GM08714 (cell line): Measurements from ENCODE around the gene RING1.

Experiments
- H3K4me3 ChIP-seq: fragments of 200-500 bp; sonication (Bioruptor generic); 2 replicates; pipeline ENCODE4 v1.5.1; 2014; ENCODE audit warnings: mild to moderate bottlenecking, low read length, inconsistent platforms
- ZNF274 ChIP-seq: IDR thresholded peaks from 2 replicates; pipeline ENCODE4 v1.6.1; 2012; ENCODE audit warnings: mild to moderate bottlenecking, low read depth, low read length

The RING1 gene

DNA sequence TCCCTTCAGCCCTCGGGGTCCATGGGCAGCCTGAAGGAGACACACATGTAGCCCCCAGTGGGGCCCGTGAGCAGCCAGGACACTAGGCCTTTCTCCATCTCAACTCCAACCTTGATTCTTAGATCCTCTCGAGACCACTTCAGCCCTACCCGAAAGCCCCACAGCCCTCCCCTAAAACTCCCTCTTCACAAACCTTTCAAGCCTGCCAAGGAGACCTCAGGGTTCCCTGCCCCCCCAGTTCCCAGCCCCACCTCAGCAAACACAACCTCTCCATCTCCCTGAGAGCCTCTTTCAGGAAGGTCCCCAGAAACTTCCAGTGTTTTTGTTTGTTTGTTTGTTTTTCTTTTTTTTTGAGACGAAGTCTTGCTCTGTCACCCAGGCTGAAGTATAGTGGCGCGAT is 27.2 kb upstream of the RING1 start:
- H3K4me3 ChIP-seq: no peak overlapping the region
- TF ChIP-seq ZNF274: no peak

DNA sequence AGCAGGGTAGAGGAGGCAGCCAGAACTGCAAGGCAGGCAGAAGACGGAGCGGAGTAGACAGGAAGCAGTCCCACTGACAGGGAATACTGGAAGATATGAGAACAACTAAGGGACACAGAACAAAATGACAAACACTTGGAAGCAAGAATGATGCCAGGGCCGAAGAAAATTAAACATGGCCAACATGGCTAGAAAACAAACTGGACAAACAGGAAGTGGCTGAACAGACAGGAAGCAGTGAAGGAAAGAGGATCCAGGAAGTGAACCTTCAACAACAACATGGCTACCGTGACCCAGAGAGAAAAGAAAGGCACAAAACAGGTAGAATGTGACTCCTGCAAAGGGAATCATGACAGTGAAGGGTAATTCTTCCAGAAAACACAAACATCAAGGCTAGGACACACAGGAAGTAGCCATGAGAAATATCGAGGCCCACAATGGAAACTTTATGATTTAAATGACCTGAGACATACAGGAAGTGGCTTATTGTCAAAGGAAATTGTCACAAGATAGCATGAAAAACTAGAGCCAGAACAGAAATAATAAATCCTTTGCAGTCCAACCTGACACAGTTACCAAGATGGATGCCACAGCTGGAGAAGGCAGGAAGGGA is 25.1 kb upstream of the RING1 start:
- no peak for TF ChIP-seq ZNF274
- no peak overlapping the region for H3K4me3 ChIP-seq

DNA sequence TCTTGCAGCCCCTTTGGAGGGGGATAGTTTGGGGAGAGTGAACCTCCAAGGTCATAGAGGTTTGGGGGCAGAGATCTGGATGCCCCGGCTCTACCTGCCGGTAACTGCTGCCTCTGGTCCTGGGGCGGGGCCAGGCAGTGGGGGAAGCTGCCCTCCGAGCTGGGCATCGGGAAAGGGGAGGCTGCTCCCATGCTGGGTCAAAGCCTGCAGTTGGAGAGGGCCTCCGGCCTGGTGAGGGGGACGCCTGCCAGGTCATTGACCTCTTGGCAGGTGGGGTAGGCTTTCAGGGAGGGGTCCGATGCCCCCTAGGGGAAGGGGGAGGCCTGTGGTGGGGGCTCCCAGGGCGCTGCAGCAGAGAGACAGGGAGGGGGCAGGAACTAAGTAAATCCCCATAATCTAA is 23.1 kb upstream of the RING1 start:
- TF ChIP-seq ZNF274: no peak
- no peak overlapping the region for H3K4me3 ChIP-seq

DNA sequence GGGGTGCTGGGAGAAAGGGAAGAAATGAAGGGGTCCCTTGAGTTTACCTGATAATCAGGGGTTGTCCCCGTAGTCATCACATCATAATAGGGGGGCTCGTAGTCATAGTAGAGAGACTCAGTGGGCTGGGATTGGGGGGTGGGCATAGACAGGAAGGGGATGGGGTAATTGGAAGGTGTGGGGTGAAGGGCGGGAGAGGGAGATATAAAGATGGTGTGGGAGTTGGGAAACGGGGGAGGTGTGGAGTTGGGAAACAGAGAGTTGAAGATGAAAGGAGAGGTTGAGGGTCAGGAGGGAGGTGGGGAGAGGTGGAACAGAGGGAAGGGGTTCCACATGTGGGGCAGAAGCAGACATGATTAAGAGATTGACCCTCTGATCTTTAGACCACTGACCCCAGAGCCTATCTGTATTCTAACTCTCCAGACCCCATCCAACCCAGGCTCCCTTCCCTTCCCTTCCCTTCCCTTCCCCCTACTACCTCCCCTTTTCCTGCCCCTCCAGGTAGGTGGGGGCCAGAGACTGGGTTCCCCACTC is 22.6 kb upstream of the RING1 start:
- no peak overlapping the region for H3K4me3 ChIP-seq
- no peak for TF ChIP-seq ZNF274

DNA sequence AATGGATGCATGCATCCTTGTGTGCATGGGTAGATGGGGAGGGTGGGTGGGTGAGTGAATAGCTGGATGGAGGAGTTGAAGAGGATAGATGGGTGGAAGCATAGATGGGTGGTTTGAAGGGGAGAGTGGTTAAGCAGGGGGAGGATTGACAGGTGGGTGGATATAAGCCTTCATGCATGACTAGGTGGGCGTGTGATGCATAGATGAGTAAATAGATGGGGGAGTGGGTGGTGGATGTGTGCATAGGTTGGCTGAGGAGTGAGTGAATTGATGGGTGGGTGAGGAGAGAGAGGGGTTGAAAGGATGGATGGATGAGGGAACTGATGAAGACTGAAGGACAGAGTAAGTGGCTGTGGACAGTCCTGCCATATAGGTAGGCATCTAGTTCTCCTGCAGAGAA is 20.5 kb upstream of the RING1 start:
- no peak for TF ChIP-seq ZNF274
- H3K4me3 ChIP-seq: no peak overlapping the region

DNA sequence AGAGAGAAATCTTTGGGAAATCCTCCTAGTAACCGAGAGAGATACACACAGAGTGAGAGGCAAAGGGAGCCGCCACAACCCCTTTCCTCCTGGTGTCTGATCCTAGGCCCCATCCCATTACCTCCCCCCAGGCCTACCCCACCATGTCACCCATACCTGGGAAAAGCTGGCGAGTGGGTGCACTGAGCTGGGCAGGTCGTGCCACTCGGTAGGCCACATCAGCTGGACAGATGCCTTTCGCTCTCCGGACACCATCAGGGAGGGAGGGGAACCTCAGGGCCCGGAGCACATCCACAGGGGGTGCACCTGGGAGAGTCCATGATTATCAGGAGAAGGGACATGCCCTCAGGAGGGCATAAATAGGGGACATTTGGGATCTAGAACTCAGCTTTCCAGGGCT is 19.1 kb upstream of the RING1 start:
- H3K4me3 ChIP-seq: no peak overlapping the region
- no peak for TF ChIP-seq ZNF274

DNA sequence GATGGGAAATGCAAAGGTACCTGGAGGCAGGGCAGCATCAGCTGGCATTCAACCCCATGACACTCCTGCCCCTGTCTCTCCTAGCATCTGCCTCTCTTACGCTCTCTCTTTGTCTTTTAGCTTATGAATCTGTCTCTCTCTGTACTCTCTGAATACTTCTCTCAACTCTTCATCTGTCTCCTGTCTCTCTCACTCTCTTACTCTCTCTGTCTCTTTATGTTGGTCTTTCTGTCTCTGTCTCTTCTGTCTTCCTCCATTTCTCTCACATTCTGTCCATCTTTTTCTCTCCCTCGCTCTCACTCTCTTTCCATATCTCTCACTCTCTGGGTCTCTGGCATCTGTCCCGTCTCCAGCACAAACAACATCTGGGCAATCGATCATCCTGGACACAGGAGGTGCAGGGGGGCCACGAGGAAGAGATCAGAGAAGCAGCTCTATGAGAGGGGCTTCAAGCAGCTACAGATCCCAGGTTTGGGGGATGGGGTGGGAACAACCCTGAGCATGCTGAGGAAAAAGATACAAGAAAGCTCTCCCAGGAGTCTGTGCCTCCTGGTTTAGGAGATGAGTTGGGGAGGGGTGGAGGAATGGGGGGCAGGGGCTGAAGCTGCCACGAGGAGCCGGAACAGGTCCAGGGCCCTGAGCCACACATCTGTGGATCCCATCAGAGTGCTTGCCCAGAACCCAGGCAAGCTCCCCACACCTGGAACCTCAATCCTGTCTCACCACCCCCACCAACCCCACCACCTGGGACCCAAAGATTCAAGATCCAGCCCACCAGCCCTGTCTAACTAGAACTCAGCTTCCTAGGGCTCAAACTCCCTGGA is 18.5 kb upstream of the RING1 start:
- no peak for TF ChIP-seq ZNF274
- H3K4me3 ChIP-seq: no peak overlapping the region

DNA sequence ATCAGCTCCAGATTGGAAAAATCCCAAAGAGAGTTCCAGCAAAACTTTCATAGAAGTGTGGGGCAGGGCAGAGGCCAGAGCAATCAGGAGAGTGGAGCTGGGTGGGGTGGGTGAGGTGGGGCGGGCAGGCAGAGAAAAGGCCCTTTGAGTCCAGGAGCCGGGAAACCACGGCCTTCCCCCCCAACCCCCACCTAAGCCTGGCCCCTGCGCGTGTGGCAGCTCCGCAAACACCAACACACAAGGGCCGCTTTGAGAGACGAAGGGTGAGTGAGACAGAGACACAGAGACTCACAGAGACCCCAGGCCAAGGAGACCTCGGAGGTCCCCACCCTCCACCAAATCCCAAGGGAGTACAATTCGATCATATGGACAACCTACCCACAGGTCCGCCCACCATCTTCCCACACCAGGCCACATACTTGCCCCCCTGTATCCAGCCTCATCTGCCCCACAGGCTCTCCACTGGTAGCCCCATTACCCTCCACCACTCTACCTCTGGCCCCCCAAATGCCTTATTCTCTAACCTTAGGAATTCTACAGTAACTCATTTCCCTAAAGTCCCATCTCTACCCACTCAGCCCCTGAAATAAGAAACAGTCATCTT is 17.7 kb upstream of the RING1 start:
- TF ChIP-seq ZNF274: no peak
- H3K4me3 ChIP-seq: no peak overlapping the region

DNA sequence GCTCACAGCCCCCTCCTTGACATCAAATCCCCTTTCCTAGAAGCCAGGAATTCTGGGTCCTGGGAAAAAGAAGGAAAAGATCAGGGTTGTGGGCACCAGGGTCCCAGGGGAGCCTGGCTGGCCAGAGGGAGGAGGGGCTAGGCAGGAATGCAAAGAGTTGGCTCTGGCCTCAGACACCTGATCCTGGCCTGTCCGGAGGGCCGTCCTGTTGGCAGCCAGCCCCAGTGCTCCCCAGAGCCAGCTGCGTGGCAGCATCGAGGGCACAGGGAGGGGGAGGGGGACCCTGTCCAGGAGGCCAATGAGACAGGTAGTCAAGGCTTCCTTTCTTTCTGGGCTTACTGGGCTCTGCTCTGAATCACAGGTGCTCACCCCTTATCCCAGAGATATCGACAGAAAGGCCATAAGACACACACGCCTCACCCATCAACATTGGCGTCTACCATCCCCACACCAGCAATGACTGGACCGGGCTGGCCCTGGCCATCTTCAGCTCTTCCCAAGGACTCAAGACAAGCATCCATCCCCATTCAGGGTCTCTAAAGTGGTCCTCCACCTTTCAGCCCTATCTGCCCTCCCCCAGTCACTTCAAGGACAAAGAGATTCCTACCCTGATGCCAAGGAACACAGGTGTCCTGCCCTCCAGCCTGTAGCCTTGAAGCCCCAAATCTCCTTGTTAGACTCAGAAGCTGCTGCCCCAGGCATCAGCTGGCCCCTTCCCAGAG is 16.8 kb upstream of the RING1 start:
- TF ChIP-seq ZNF274: no peak
- no peak overlapping the region for H3K4me3 ChIP-seq

DNA sequence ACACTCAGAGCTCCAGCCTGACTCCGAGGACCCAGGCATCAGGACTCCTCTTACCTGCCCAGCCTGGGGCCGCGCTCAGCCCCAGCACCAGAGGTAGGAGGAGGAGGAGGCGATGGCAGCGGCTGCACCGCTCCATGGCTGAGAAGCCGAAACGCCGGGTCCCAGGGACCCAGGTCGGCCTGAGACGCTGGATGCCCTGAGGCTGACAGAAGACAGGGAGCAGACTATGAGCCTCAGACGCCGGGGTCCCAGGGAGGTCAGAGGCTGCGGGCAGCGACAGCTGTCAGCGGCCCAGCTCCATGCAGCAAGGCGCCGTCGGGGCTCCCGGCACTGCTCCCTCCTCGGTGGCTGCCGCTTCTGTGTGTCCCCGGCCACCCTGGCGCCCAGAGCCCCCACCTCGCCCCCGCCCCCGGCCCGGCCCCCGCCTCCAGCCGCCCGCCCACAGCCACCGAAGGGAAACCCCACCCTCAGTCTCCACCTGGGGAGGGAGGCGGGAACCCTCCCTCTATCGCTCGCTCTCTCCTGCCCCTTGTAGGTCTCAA is 16.1 kb upstream of the RING1 start, which contains the start of gene COL11A2:
COL11A2 (minus strand) TSS at position 363 of the 542 bp plus-strand sequence; CDS start at position 136, 227 bp downstream.
- no peak for TF ChIP-seq ZNF274
- H3K4me3 ChIP-seq: no peak within 1 kb of the TSS; the same call in 1 of the 2 replicates

DNA sequence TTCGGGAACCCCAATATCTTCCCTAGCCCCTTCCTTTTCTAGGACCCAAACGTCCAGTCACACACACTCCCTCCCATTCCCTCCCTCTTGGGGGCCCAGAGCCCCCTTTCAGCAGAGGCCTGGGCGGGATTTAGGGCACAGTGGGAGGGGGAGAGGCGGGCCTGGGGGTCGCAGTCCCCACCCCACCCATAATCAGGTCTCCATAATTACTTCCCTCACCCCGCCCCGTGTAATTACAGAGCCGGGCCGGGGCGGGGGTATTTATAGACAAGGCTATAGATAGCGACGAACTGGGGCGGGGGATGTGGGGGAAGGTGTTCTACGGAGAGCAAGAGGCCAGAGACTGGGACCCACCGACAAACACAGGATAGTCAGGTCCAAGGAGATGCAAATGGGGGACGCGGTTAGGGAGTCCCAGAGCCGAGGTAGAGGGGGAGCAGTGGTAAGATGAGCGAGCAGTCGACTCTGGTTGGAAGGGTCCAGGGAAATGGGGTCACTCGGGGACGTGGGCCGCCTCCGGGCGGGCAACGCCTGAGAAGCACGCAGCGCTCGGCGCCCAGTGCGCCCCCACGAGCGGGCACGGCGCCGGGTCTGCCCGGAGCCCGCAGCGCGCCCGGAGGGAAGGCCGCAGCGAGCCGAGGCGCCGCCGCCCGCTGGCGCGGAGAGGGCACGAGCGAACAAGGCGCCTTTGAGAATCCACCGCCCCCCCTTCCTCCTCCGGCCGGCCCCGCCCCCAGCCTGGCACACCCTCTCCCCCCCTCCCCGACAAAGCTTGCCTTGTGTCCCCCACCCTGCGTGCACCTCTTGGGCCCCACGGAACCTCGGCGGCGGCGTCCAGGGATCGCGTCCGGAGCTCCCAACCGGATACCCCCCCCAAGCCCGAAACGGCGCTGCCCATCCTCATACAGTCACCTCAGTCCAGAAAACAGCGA is 15.4 kb upstream of the RING1 start:
- no peak overlapping the region; the same call in 1 of the 2 replicates for H3K4me3 ChIP-seq
- no peak for TF ChIP-seq ZNF274

DNA sequence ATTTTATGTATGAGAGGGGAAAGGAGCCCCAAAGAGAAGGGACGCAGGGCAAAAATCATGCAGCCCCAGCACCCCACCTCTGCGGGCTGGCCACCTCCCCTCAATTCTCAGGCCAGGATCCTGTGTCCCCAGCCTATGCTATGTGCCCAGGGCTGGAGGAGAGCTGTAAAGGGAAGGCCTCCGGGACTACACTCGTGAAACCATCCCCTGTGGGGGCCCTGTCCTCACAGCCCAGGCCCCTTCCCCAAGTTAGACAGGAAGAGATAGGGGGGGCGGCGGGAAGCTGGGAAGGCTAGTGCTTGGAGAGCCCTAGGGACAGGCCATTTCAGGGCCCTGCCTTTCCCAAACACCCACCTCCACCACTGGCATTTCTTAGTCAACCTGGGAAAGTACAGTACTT is 14.7 kb upstream of the RING1 start:
- TF ChIP-seq ZNF274: no peak
- no peak overlapping the region for H3K4me3 ChIP-seq
